ENCODE measurements around the gene CYP4A11.
"Not testable (repeated sequence)": the region's sequence is repeated elsewhere in the genome, so short reads cannot be mapped to it uniquely, and the experiment has no call there.

CYP4A11 gene

DNA sequence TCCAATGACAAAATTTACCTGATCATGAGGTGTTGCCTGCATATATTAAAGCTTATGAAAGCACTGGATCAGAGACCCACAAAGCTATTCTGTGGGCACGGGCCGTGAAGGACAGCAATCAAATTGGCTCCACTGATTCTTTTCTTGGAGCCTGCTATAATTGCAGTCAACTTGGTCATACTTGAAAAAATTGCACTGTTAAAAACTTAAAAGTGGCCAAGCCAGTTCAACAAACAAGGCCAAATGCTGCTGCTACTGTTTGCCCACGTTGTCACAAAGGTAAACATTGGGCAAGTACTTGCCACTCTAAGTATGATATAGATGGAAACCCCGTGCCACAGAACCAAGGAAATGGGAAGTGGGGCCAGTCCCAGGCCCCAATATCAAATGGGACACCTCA is 37.8 kb downstream of the CYP4A11 start:
- DNase-seq, result no peak

DNA sequence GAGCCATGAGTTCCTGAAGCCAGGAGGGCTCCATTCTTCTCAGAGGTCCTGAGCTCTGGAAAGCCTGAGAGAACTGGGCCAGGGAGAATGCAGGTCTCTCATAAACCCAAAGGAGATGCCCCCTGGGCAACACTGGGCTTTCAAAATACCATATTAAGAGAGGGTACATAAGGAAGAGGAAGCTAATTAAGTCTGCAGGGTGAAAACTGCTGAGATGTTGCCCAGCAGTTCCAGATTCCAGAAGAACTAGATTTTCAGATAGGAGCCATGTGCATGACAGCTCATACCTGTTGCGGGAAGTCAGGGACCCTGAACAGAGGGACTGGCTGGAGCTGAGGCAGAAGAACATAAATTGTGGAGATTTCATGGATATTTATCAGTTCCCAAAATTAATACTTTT is 40.9 kb downstream of the CYP4A11 start:
- DNase-seq, result no peak

DNA sequence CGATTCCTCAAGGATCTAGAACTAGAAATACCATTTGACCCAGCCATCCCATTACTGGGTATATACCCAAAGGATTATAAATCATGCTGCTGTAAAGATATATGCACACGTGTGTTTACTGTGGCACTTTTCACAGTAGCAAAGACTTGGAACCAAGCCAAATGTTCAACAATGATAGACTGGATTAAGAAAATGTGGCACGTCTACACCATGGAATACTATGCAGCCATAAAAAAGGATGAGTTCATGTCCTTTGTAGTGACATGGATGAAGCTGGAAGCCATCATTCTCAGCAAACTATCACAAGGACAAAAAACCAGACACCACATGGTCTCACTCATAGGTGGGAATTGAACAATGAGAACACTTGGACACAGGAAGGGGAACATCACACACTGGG is 59.6 kb downstream of the CYP4A11 start:
- not testable (repeated sequence) for DNase-seq

All from islet precursor cell (in vitro differentiated cells).